ENCODE measurements around the gene MERTK.
"Not testable (repeated sequence)": the region's sequence is repeated elsewhere in the genome, so short reads cannot be mapped to it uniquely, and the experiment has no call there.

The MERTK gene

GRCh38 chr2:112018846-112019245 lies 120.4 kb downstream of the MERTK start:
- no peak for DNase-seq

DNA sequence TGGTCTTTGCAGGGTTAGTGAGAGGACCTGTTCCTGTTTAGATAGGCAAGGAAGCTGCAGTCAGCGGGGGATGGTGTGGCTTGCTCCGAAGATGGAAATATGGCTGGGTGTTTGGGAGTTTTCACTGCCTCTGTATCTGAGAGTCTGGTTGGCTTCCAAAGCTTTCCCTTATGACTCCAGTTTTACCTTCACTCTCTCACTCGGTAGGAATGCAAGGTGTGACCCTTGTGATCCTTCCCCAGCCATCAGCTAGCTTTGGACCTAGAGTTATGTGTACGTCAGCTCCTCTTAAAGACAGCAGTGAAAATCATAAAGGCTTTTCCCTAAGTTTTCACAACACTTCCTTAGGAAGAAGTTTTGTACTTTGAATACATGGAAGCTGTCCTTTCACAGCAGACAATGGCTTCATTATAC lies 121.2 kb downstream of the MERTK start:
- DNase-seq = no peak

DNA sequence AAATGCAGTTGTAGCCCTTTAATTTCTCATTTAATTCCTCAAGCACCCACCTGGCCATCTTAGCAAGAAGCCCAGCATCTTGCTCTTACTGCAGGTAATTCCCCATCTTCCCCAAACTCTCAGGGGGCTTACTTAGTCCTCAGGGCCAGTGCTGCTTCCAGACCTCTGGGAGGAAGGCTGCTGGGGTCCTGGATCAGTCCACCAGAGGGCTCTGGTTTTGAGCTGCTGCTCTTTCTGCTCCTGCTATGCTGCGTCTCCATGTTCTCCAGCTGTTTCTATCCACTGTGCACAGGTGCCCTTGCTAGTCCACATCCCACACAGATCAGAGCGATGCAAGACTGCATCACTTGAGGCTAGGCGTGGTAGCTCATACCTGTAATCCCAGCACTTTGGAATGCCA lies 122.2 kb downstream of the MERTK start:
- no peak for DNase-seq

- no peak for DNase-seq
Measured at GRCh38 chr2:112021290-112021689, 122.9 kb downstream of the MERTK start.

GRCh38 chr2:112021781-112022231 lies 123.4 kb downstream of the MERTK start:
- no peak for DNase-seq

DNA sequence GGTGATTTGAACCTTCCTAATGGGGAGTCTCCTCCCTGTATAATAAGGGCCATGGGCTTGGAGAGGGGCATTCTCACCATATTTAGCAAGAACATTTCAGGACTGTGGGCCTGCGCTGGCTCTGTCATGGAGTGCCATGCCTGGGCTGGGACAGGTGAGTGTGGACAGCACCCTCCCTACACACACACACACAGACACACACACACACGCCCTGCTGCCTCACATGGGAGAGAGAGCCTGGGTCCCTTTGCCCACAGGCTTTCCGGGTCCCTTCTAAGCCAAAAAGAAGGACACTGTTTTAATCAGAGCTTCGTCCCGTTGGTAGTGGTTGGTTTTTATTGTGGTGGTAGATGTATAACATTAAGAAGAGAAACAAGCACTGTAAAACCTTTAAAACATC lies 125.3 kb downstream of the MERTK start:
- DNase-seq = no peak

GRCh38 chr2:112024231-112024630 lies 125.8 kb downstream of the MERTK start:
- DNase-seq = no peak

- DNase-seq = no peak
Measured at GRCh38 chr2:112024896-112025491, 126.6 kb downstream of the MERTK start.

DNA sequence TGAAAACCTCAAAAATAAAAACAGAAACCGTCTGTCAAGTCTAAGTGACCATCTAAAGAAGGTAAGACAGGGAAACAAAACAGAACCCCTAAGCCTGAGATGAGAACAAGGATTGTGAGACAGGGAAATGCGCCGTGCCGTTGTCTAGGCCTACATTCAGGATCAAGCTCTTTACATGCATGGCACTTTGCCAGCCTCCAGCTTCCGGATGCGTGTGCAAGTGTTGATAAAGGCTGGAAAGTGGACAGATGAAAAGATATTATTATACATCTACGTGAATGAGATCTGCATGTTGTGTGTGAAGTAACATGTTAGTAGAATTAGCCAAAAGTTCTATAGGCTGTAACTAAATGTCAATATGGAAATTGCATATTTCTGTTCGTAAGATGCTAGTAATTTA lies 128.1 kb downstream of the MERTK start:
- no peak for DNase-seq

- no peak for DNase-seq
Measured at GRCh38 chr2:112027767-112028166, 129.4 kb downstream of the MERTK start.

DNA sequence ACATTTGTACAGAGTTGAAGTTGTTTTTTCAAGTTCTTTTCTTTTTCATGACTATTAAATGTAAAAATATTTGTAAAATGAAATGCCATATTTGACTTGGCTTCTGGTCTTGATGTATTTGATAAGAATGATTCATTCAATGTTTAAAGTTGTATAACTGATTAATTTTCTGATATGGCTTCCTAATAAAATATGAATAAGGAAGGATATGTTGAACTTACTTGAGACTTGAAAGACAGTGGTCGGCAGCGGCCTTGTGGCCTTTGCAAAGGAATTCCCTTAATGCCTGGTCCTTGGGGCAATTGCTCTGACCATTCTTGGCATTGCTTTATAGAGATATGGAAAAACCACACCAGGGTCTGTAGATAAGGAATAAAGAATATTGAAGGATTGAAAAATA lies 130.8 kb downstream of the MERTK start:
- DNase-seq = no peak

- DNase-seq = no peak
Measured at GRCh38 chr2:112031473-112032223, 133.2 kb downstream of the MERTK start.

DNA sequence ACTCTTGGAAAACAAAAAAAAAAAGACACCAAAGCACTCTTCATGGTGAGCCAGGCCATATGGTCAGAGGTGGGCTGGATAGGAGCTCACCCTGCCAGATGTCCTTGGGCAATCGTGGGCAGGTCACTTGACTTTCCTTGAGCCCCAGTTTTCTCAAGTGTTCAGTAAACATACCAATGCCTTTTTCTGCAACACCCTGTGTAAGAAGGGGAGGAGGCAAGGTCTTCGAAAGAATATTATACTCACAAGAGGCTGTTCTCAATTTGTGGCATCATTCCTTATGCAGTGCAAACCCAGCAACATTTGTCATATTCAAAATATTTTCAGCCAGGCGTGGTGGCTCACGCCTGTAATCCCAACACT lies 133.8 kb downstream of the MERTK start:
- DNase-seq = no peak

DNA sequence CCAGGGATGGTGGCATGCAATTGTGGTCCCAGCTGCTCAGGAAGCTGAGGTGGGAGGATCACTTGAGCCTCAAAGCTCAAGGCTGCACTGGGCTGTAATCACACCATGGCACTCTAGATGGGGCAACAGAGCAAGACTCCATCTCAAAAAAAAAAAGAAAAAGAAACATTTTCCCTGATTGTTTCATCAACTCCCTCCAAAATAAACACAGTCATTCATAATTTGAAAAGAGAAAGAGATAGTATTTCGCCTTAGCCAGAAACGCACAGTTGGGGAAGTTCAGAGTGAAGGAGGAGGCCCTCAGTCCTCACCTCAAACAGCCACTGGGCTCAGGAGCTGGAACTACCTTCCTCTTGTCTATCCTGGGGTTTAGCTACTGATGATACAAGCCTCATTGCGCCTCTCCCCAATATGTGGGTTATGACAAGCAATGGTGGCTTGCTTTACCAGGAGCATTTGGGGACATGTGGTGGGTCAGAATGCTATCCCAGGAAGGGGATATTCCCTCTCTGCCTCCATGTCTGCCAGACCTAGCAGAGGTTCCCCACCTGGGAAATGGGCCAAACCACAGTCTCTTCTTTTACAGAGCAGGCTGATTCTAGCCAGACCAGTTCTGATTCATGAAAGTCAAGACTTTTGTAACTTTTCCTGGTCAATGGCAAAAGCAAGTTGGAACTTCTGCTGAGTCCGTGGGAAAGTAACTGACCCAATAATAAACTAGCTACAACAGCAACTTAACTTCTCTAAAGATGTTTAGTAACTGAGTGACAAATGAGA lies 134.5 kb downstream of the MERTK start:
- DNase-seq = no peak

GRCh38 chr2:112033600-112033999 lies 135.2 kb downstream of the MERTK start:
- no peak for DNase-seq

DNA sequence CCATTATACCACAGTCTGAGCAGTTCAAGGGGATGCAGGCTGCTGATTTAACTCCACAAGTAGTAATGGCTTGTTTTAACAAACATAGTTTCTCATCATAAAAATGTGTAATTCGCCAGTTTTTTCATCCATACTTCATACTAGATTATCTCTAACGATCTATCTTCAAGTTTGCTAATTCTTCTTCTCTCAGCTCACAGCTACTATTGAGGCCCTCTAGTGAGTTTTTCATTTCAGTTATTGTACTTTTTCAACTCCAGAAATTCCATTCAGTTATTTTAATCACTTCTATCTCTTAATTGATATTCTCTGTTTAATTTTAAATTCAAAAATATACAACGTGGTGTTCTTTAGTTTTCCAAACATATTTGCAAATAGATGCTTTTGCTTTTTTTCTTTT lies 136.5 kb downstream of the MERTK start:
- no peak for DNase-seq

GRCh38 chr2:112035786-112036185 lies 137.4 kb downstream of the MERTK start:
- DNase-seq = no peak

GRCh38 chr2:112039556-112039955 lies 141.1 kb downstream of the MERTK start:
- DNase-seq = not testable (repeated sequence)

DNA sequence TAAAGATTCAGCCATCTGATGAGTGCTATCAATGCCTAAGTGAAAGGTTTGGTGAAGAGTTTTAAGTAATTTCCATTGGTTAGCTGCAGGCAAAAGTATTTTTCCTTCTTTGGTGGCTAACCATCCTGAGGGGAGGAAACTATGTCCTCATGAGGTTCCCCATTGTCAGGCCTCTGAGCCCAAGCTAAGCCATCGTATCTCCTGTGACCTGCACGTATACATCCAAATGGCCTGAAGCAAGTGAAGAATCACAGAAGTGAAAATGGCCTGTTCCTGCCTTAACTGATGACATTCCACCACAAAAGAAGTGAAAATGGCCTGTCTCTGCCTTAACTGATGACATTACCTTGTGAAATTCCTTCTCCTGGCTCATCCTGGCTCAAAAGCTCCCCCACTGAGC lies 141.7 kb downstream of the MERTK start:
- not testable (repeated sequence) for DNase-seq

- DNase-seq = not testable (repeated sequence)
Measured at GRCh38 chr2:112041460-112041859, 143.1 kb downstream of the MERTK start.

- DNase-seq = no peak
Measured at GRCh38 chr2:112045446-112046014, 147.1 kb downstream of the MERTK start.

GRCh38 chr2:112046231-112046630 lies 147.8 kb downstream of the MERTK start:
- DNase-seq = no peak

DNA sequence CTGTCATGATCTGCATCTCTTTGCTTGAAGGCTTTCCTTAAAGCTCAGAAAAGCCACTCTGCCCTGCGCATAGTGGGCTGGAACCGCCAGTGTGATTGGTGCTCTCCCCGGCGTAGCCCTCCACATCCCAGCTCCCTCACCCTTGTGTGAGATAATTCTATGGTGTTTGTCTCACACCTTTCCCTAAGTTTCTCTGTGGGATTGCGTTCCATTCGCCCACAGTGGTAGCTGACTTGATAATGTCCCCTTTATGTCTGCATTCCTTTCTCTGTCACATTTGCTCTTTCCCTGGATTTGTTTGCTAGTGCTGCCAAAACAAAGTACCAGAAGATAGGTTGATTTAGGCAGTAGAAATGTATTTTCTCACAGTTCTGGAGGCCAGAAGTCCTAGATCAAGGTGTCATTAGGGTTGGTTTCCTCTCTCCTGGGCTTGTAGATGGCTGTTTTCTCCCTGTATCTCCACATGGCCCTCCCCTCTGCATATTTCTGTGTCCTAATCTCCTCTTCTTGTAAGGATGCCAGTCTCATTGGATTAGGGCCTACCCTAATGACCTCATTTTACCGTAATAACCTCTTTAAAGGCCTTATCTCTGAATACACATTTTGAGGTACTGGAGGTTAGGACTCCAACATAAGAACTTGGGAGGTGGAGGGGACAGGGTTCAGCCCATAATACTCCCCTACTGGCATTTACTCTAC lies 149.3 kb downstream of the MERTK start:
- DNase-seq = no peak
